GM18909 (cell line): Measurements from ENCODE around the gene NPPB.

Experiments
- ATAC-seq: cut with Tn5 transposase; IDR thresholded peaks from one replicate; pipeline ENCODE4 v1.9.1; 2021; ENCODE audit warnings: mild to moderate bottlenecking; ENCODE audit not compliant: unreplicated experiment, poor library complexity

The NPPB gene

DNA sequence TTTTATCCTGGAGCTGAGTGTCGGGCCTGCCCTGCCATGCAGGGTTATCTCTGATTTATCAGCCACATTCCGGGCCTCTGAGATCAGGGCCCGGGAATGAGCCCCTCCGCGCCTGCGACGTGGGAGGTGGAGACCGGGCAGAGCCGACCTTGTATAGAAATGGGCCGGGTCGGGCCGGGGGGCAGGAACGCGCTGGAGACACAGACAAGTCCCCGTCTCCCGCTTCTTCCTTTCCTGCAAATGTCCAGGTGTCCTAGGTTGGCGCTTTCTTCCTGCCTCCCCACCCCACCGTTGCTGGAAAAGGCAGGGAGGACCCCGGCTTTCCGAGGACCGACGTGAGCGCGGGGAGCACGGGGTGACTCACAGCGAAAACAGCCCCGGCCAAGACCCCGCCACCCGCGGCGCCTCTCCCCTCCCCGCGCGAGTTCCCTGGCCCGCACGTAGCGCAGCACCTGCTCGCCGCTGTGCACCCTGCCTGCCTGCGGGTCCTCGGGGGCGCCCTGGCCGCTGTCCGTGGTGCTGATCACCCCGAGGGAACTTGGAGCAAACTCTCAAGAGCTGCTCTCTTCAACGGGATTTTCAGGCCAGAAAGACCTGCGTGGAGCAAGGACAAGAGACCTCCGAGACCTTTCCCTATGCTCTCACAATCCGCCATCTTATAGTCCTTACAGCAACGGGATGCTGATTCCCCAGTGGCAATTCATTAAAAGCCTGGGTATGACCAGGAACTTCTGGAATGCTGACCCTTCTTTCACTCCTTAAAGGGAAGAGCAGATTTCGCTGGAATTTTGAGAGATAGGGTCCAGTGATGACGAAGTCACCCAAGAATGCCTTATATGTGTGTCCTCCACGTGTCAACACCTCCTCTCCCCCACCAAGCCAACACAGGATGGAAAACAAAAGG is 475 bp upstream of the NPPB start:
- ATAC-seq, result no peak

DNA sequence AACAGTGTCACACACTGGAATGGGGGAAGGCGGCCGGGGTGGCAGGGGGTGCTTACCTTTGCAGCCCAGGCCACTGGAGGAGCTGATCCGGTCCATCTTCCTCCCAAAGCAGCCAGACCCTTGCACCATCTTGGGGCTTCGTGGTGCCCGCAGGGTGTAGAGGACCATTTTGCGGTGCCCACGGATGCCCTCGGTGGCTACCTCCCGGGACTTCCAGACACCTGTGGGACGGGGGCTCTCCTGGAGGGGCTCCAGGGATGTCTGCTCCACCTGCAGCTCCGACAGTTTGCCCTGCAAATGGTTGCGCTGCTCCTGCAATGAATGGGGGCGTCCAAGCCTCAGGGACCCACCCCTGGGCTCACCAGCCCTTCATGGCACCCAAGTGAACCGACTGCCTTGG is 587 bp downstream of the NPPB start:
- ATAC-seq, result no peak

DNA sequence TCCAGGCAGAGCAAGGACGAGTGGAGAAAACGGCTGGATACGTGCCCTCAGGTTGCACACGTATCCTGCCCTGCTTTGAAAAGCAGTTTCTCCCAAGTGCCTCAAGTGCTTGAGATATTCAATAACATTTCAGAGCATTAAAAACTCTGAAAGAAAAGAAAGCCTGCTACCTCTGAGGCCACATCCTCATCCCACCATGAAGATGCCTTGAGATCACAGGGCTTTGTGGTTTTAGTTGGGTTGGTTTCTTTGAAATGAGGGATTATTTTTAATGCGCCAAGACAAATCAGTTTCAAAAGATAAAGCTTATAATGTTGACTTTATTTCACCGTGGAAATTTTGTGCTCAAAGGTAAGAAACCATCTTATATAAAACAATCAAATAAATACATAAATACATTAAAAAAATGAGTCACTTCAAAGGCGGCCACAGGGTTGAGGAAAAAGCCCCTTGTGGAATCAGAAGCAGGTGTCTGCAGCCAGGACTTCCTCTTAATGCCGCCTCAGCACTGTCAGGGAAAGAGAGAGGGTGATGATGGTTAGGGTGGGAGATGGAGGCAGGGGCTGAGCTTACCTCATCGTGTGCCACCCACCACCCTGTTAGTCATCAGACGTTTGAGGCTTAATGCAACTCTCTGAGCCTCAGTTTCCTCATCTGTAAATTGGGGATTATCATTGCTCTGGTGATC is 1.4 kb downstream of the NPPB start:
- no peak for ATAC-seq

DNA sequence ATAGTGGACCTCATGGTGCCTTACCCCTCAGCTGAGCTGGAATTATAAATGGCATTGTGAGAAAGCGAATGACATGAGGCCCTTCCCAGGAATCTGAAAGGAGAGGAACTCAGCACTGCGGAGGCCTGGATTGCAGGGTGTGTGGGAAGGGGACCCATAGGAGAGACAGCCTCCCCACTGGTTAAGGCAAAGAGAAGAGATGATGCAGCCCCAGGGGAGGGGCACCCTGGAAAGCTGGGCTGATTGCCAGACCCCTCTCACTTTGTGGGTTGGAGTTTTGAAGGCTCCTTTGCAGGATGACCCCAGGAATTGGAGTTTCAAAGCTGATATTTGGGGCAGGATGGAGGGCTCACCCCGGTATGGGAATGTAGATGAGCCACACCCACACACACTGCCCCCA is 2.0 kb downstream of the NPPB start:
- no peak for ATAC-seq

DNA sequence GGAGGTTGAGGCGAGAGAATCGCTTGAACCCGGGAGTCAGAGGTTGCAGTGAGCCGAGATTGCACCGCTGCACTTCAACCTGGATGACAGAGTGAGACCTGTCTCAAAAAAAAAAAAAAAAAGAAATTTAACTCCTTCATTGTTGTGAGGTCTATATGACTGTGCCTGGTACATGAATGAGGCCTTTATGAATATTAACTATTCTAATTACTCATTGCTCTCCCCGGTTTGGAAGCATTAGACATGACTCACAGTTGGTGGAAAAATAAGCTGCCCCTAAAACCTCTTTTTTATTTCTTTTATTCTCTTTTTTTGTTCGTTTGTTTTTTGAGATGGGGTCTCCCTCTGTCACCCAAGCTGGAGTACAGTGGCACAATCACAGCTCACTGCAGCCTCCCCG is 3.3 kb downstream of the NPPB start:
- no peak for ATAC-seq

DNA sequence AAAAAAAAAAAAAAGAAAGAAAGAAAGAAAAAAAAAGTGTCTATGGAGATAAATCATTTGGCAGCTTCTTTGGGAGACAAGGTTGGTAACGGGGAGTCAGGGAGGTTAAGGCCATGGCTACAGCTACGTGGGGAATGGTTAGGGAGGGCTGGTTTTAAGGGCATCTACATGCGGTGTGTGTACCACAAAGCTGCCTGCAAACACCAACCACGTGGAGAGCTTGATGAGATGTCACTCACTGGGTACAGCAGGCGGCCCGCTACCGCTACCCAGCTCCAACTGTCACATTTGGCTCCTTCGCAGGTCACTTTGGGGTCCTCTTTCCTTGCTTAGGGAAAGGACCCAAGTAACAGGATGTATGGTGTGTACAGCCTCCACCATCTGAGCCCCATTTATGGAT is 4.2 kb downstream of the NPPB start:
- ATAC-seq, result no peak

DNA sequence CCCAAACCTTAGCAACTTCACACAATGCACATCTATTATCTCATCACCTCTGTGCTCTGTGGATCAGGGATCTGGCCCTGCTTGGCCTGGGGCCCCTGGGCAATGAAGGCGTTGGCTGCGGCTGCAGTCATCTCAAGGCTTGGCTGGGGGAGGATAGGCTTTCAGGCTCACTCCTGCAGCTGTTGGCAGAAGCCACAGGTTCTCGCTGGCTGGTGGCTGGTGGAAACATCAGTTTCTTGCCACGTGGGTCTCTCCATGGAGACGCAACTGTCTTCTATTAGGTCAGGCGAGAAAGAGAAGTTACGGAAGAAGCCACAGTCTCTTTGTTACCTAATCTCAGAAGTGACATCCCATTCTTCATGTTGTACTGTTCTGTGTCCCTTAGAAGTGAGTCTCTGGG is 7.6 kb downstream of the NPPB start:
- ATAC-seq, result no peak

DNA sequence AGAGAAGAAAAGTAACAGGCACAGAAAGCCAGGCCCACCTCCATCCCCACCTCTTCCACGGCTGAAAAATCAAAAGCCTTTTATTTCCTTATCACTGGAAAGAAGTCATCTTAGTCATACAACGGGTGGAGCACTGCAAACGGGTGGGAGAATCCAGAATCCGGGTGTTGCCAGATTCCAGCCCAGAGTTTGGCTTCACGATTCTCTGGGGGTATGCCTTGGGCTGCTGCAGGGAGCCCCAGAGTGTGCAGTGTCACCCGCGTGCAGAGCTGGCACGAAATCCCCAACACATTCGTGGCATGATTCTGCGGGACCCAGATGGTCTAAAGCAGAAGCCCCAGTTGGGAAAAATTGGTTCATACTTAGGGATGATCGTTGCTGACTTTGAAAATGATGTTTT is 8.6 kb downstream of the NPPB start:
- no peak for ATAC-seq

DNA sequence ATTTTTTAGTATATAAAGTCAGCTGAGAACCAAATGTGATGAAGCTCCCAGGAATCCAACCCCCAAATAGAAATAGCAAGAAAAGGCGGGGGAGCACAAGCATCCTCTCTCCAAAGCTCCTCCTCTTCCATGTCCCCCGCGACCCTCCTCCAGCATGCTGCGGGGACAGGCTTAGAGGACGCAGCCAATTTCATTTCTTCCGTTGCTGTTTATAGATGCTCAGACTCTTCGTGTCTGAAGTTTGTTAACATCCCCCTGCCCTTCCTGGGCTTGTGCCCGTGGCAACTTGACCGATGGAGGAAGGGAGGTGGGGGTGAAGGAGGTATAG is 10.4 kb downstream of the NPPB start:
- ATAC-seq, result no peak

DNA sequence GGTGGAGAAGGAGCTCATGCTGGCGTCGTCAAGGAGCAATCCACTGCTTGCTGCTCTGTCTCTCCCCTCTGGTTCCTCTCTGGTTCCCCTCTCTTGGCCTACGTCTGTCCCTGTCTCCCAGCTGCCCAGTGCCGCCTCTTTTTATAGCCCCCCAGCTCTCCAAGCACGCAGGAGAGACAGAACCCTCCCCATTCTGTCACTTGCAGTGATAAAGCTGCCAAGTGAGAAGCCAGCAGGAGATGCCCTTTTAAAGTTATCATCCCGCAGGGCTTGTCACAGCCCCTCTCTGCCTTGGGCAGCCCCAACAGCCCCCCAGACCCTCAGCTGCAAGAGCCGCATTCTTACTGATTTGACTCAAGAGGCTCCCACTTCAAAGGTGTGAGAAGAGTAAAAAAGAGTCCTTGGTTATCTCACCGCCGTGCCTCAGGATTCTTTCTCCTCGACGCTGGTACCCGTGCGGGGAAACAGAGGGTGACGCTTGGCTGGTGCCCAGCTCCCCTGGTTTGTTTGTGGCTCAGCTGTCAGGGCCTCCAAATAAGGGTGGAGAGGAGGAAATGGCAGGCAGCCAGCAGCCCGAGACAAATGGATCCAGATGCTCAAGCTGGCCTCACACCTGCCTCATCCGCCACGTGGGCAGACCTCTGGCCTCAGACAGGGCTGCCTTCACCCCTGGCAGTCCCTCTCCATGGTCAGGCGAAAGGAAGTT is 10.9 kb downstream of the NPPB start, which contains the start of gene NPPA:
NPPA (minus strand) TSS at position 117 of the 706 bp plus-strand sequence; CDS start at position 18, 99 bp downstream.
- ATAC-seq, result no peak

DNA sequence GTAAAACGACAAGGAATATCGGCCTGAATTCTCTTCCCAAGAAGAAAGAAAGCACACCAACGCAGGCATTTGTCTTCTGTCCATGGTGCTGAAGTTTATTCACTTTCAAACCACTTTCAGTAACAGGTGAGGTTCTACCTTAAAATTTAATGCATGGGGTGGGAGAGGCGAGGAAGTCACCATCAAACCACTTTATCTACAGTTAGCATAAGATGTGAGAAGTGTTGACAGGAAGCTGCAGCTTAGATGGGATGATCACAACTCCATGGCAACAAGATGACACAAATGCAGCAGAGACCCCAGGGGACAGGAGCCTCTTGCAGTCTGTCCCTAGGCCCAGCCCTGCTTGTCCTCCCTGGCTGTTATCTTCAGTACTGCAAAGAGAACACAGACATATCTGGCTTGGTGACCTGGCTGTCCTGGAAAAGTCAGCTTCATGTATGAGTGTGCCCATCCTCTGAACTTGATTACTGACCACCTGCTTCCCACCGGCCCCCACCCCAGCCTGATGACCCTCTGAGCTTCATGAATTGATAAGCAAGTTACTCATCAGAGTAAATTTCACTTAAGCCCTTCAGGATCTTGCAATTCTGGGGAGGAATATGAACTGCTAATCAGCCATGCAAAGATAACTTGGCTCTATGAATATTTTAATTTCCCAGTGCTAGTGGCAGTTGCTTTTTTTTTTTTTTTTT is 13.0 kb downstream of the NPPB start:
- no peak for ATAC-seq

DNA sequence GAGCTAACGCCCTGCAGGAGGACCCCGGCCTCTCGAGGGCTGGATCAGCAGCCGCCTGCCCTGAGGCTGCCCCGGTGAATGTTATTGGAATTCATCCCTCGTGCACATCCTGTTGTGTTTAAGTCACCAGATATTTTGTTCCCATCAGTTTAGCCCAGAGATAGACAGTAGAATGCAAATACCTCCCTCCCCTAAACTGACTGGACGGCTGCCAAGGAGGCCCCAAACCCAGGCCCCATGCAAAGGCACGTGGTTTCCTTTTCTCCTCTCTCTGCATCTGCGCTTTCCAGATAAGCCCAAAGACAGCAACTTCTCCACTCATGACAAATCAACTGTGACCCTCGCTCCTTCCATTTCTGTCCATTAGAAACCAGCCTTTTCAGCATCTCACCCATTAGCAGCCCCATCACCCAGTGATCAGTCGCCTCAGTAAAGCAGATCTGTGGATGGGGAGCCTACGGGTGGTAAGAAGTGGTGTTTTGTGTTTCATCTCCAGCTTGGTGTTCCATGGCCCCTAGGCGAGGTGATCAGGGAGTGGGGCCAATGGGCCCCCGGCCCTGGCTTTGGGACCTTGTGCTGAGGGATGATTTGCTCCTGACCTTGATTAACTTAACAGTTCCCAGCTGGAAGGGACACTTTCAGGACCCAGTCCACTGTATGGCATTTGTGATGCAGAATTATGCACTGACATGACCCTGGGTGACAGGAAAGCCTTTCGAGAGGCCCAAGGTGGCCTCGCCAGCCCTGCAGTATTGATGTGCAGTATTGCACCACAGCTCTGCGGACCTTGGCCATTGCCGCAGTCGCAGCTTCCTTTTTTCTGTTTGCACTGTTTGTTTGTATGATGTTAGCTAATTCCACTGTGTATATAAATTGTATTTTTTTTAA is 16.3 kb downstream of the NPPB start:
- ATAC-seq, result no peak

DNA sequence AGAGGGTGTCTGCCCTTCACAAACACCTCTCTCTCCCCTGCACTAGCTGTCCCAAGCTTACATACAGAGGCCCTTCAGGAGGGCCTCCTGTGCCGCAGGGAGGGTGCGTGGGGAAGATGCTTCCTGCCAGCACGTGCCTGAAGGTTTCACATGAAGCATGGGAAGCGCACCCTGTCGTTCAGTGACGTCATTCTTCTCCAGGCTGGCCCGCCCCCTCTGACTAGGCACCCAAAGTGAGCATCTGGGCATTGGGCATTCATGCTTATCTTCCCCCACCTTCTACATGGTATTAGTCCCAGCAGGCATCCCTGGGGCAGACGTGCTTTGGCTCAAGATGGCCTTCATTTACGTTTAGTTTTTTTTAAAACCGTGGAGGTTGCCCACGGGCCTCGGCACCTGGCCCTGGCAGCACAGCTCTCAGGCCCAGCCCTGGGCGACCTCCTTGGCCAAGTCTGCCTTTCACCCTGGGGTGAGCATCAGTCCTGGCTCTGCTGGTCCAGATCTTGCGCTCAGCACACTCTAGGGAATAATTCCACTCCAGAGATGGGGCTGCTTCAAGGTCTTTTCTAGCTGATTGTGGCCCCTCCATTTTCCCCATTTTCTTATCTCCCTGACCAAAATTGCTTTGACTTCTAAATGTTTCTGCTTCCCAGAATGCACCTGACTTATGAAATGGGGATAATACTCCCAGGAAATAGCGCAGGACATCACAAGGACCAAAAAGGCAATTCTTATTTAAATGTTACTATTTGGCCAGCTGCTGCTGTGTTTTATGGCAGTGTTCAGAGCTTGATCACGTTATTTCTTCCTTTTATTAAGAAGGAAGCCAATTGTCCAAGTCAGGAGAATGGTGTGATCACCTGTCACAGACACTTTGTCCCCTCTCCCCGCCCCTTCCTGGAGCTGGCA is 17.2 kb downstream of the NPPB start:
- no peak for ATAC-seq

DNA sequence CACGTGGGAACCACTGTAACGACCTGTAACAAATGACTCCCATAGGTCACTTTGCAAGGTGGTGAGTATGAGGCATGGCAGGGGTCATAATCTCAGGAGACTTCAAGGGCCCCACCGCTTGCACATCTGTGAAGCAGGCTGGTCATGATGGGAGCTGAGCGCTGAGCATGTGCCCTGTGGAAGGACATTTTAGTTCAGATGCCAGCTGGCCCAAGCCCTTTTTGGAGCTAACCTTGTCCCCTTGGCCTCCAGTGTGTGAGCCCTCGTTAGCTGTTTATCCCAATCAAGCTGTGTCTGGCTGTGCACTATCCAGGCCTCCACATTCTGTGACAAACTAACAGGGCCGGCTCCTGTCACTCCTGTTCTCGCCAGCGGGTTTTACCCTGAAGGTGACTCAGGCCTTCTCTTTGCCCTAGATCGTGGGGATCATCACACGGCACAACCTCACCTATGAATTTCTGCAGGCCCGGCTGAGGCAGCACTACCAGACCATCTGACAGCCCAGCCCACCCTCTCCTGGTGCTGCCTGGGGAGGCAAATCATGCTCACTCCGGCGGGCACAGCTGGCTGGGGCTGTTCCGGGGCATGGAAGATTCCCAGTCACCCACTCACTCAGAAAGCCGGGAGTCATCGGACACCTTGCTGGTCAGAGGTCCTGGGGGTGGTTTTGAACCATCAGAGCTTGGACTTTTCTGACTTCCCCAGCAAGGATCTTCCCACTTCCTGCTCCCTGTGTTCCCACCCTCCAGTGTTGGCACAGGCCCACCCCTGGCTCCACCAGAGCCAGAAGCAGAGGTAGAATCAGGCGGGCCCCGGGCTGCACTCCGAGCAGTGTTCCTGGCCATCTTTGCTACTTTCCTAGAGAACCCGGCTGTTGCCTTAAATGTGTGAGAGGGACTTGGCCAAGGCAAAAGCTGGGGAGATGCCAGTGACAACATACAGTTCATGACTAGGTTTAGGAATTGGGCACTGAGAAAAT is 18.7 kb downstream of the NPPB start:
- no peak for ATAC-seq

DNA sequence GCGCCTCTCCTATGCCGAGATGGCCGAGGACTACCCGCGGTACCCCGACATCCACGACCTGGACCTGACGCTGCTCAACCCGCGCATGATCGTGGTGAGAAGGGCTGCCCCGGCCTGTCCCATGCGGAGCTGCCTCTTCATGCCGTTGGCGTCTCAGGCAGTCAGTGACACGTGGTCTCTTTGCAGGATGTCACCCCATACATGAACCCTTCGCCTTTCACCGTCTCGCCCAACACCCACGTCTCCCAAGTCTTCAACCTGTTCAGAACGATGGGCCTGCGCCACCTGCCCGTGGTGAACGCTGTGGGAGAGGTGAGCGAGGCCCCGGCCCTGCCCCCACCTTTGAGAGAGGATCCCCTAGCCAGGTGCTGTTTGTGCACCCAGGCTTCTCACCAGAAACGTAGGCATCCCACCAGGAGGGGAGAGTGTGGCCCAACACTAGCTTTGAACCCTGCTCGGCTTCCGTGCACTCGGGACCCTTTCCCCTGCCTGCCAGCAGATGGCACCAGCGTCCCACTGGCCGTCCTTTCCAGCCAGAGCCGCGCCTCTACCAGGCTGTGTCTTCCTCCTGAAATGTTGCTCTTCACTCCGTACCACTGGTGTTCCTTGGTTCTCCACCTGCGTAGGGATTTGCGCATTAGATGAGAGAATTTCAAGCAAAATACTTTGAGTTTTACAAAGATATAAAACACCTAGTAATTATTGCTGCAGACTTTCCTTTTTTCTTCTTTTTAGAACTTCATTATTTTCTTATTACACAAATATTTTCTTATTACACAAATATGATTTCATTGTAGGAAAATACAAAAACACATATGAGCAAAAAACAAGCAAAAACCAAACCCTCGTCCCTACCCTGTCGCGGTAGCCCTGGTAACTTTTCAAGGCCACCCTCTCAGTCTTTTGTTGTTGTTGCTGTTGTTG is 20.1 kb downstream of the NPPB start:
- no peak for ATAC-seq

DNA sequence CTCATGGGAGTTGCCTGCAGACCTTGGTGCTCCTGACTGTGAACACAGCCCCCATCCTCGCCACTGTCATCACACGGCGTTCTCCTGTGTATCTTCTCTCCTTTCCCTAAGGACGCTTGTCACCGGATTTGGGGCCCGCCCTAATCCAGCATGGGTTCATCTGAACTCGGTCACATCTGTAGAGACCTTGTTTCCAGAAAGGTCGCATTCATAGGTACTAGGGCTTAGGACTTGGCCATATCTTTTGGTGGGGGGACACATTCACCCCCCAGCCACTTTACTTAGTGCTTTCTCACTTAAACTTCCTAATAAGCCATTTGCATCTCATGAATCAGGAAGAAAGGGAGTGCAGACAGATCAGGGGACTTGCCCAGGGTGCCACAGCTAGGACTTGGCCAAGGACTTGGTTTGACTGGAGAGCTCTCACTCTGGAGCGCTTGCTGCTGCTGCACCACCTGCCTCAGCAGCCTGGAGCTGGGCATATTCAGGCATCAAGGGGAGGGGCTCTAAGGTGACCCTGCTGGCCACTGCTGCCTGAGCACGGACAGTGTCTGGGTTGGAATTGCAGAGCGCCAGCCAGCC is 20.9 kb downstream of the NPPB start:
- ATAC-seq, result no peak
